ENCODE data around the gene MRNIP.
"Not testable (repeated sequence)": the region's sequence is repeated elsewhere in the genome, so short reads cannot be mapped to it uniquely, and the experiment has no call there.

The MRNIP gene

DNA sequence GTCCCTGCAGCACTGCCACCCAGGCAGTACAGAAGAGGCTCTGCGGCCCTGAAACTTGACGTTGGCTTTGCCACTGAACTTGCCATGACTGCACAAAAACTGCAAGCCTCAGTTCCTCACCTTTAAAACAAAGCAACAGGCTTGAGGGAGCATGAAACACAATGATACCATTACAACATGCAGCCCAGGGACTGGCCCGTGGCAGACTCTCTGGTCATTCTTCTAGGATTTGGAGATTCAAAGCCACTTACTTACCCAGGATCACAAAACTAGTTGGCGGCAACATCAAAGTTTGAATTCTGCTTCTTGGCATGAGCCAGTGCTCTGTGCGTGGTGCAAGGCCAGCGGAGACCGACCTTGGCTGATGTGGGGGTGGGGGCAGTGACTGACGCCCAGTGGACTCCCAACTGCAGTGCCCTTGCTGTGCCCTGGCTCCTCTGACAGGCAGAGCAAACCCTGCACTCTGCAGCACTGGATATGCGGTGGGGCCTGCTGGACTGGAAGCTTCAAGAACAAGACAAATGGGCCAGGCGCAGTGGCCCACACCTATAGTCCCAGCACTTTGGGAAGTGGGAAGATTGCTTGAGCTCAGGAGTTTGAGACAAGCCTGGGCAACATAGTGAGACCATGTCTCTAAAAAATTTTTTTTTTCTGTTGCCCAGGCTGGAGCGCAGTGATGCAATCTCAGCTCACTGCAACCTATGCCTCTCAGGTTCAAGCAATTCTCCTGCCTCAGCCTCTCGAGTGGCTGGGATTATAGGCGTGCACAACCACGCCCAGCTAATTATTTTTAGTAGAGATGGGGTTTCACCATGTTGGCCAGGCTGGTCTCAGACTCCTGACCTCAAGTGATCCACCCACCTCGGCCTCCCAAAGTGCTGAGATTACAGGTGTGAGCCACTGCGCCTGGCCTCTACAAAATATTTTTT, 19.0 kb downstream of the MRNIP start:
- no peak for DNase-seq (ENCODE audit: low read depth, low spot score)

DNA sequence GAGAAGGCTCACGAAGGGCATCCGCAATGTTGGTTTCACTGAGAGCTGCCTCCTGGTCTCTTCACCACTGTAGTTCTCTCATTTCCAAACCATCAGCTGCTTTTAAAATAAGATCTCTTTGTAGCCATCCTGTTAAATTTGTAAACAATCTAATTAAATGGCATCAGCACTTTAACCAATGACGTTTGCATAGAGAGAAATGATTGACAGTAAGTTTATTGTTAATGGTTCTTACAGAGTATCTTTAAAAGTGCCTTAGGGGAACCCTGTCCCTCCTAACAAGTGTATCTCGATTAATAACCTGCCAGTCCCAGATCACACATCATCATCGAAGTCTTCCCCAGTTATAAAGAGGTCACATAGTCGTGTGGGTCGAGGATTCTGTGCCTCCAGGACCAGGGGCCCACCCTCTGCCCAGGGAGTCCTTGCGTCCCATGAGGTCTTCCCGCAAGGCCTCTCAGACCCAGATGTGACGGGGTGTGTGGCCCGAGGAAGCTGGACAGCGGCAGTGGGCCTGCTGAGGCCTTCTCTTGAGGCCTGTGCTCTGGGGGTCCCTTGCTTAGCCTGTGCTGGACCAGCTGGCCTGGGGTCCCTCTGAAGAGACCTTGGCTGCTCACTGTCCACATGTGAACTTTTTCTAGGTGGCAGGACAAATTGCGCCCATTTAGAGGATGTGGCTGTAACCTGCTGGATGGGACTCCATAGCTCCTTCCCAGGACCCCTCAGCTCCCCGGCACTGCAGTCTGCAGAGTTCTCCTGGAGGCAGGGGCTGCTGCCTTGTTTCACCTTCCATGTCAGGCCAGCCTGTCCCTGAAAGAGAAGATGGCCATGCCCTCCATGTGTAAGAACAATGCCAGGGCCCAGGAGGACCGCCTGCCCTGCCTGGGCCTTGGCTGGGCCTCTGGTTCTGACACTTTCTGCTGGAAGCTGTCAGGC, 21.3 kb downstream of the MRNIP start:
- no peak for DNase-seq (ENCODE audit: low read depth, low spot score)

DNA sequence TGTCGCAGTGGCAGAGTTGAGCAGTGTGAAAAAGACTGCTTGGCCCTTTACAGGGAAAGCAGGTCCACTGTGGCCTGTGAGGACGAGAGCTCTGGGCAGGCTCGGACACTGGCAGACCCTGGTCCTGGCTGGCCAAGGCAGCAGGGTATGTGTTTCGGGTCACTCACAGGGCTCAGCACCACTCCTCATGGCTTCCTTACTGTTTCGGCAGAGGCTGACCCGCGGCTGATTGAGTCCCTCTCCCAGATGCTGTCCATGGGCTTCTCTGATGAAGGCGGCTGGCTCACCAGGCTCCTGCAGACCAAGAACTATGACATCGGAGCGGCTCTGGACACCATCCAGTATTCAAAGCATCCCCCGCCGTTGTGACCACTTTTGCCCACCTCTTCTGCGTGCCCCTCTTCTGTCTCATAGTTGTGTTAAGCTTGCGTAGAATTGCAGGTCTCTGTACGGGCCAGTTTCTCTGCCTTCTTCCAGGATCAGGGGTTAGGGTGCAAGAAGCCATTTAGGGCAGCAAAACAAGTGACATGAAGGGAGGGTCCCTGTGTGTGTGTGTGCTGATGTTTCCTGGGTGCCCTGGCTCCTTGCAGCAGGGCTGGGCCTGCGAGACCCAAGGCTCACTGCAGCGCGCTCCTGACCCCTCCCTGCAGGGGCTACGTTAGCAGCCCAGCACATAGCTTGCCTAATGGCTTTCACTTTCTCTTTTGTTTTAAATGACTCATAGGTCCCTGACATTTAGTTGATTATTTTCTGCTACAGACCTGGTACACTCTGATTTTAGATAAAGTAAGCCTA, 22.2 kb downstream of the MRNIP start:
- DNase-seq (ENCODE audit: low read depth, low spot score): no peak

DNA sequence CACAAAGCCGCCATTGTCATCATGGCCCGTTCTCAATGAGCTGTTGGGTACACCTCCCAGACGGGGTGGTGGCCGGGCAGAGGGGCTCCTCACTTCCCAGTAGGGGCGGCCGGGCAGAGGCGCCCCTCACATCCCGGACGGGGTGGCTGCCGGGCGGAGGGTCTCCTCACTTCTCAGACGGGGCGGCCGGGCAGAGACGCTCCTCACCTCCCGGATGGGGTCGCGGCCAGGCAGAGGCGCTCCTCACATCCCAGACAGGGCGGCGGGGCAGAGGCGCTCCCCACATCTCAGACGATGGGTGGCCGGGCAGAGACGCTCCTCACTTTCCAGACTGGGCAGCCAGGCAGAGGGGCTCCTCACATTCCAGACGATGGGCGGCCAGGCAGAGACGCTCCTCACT, 23.7 kb downstream of the MRNIP start:
- not testable (repeated sequence) for DNase-seq (ENCODE audit: low read depth, low spot score)

DNA sequence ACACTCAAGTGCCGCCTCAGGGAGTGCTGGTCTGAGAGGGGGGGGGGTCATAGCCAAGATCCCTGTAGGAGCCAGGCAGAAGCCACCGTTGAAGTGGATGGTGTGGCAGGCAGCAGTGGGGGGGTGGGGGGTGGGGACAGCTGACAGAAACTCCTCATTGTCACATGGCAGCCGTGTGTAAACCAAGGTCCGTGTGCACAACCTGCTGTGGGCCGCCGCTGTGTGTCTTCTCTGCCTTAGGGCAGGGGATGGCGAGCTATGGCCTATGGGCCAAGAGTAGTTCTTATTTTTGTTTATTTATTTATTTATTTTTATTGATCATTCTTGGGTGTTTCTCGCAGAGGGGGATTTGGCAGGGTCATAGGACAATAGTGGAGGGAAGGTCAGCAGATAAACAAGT, 24.5 kb downstream of the MRNIP start:
- DNase-seq (ENCODE audit: low read depth, low spot score): no peak

DNA sequence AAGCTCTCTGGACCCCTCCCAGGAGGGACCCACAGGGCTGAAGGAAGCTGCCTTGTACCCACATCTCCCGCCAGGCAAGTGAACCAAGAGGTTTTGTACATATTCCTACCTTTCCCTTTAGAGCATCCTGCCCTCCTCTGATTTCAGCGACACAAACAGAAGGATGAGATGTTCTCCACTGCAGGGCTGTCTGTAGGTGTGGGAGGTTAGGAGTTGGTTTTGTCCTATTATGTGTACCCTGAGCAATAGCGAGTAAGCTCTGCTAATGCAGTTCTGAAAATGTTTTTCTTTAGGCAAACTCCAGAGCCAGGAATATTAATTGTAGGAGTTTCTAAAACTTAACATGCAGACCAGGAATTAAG, 24.9 kb downstream of the MRNIP start:
- no peak for DNase-seq (ENCODE audit: low read depth, low spot score)

DNA sequence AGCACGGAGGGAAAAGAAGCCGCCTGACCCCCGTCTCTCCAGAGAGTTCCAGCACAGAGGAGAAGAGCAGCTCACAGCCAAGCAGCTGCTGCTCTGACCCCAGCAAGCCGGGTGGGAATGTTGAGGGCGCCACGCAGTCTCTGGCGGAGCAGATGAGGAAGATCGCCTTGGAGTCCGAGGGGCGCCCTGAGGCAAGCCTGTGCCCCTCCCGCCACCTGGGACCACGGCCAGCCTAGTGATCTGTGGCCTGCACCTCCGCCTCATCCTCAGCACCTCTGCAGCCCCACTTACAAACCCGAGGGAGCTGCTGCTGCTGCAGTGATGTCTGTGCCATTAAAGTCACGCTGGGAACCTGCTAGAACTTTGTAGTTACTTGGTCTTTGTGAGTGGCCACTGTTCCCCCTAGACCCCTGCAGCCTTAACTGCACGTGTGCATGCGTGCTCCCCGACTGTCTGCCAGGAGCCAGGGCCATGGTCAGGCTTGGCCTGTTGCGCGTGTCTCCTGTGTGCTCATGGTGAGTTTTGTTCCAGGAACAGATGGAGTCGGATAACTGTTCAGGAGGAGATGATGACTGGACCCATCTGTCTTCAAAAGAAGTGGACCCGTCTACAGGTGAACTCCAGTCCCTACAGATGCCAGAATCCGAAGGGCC, 25.4 kb downstream of the MRNIP start:
- no peak for DNase-seq (ENCODE audit: low read depth, low spot score)

DNA sequence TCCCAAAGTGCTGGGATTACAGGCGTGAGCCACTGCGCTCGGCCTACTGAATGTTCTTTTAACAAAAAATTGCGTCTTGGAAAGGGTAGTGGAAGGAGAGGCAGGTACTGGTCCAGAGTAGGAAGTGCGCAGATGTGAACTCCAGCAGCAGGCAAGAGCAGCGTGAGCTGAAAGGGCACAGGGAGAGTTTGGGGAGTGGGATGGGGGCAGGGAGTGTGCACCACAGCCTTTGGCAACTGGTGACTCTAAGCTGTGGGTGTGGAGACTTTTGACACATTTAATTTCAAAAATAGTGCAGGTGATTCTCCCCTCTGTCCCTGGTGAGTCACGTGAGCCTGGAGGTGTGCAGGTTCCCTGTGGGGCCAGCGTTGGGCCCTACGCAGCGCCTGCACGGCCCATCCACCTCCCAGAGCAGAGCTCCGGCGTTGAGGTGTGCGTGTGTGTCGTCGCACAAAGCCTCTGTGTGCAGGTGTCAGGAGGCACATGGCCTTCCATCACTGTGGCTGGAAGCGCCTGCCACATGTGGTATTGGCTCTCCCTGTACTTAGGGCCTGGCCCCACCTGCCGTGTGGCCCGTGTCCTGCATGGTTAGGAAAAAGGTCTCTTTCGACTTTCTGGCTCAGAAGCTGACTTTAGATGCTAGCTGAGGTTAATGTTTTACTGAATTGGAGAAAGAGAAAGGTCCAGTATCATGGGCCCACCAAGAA, 26.4 kb downstream of the MRNIP start:
- no peak for DNase-seq (ENCODE audit: low read depth, low spot score)

DNA sequence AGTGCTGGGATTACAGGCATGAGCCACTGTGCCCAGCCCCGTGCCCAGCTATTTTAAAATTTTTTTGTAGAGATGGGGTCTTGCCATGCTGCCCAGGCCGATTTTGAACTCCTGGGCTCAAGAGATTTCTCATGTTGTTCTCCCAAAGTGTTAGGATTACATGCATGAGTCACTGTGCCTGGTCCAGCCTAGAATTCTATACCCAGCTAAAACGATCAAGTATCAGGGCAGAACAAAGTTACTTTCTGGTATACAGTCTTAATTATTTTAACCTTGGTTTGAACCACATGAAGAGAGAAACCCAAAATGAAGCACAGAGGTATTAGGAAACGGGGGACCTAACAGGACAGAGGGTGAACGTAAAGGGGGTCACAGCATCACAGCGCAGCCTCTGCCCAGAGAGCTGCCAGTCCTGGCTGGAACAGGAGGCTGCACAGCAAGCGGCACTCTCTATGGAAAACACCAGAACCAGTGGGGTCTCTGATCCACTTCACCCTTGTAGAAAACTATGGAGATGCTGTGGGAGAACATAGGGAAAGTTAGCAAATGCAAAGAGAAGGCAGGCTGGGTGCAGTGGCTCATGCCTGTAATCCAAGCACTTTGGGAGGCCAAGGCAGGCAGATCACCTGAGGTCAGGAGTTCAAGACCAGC, 27.7 kb downstream of the MRNIP start:
- no peak for DNase-seq (ENCODE audit: low read depth, low spot score)

DNA sequence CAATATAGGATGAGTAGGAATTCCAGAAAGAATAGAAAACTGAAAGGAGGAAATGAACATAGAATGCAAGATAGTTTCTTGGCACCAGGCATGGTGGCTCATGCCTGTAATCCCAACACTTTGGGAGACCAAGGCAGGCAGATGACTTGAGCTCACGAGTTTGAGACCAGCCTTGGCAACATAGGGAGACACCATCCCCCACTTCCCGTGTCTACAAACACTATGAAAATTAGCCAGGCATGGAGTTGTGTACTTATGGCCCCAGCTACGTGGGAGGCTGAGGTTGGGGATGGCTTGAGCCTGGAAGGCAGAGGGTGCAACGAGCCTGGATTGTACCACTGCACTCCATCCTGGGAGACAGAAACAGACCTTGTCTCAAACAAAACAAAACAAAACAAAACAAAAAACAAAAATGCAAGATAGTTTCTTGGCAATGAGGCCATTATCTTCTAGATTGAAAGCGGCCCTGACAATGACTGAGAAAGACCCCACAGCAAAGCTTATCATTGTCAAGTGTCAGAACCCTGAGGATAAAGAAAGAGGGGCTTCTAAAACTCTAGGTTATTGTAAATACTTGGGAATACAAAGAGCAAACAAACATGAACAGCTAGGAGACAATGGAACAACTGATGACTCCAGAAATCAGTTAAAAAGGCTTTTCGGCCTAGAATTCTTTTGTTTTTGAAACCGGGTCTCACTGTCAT, 28.7 kb downstream of the MRNIP start:
- no peak for DNase-seq (ENCODE audit: low read depth, low spot score)

DNA sequence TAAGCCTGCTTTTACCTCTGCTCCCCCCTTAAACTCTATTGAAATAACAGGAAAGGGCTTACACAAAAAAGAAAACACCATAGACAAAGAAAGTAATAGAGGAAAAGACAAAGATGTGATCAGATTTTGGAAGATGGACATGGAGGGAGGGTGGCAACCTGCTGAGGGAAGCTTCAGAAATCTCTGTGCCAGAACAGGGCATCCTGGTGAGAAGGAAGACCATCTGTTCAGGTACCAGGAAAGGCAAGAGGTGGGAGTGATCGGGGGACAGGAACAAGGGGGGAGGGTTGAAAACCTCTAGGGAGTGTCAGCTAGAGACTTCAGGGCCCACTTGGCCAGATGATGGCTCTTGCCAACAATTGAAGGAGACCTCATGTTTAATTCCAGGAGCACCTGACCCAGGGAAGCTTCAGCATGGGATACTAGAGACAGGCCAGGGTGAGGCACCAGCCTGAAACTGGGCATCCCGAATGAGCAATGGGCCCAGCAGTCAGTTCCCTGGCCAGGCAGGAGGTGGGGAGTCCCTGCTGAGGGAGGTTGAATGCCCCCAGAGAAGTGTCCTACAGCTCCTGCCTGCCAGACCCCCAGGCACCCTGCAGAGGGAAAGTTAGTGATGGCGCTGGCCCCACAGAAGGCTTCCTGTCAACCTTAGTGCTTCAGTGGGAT, 29.7 kb downstream of the MRNIP start:
- DNase-seq (ENCODE audit: low read depth, low spot score): no peak

DNA sequence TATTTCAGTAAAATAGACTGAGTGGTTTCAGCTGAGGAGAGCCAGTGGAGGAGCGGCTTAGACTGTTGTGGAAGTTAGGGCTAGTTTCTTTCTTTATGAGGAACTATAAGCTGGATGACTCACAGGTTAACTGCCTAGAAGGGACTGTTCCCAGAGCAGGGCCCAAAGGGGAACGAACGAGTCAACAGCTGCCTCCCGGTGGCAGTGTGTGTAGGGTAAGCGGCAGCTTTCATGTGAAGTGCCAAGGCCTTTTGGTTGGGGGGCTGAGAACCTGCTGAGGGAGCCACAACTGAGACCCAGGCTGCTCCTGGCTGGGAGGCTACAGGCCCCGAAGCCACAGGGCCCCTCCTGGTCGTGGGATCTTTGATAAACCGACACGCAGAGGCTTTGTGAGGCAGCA, 30.9 kb downstream of the MRNIP start:
- peak; percentile 67 for DNase-seq (ENCODE audit: low read depth, low spot score)

DNA sequence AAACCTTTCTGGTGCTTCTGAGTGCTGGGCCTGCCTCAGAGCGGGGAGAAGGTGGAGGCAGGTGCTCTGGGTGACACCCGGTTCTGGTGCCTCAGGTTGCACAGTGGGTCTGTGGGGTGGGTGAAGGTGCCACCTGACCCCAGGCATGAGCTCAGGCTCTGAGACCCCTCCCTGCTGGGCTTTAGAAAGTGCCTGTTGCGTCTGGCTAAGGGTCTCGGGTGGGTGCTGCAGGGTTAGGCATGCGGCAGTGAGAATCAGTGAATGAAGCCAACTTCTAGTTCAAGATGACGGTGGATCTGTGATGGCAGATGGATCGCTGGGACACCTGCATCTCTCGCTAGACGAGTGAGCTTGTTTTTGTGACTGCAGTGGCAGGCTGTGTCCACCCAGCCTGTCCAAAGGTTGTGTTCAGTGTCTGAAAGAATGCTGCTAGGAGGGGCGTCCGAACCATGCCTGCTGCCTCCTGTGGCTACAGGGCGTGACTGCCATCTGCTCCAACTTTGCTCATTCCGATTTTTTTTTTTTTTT, 32.9 kb downstream of the MRNIP start:
- no peak for DNase-seq (ENCODE audit: low read depth, low spot score)

DNA sequence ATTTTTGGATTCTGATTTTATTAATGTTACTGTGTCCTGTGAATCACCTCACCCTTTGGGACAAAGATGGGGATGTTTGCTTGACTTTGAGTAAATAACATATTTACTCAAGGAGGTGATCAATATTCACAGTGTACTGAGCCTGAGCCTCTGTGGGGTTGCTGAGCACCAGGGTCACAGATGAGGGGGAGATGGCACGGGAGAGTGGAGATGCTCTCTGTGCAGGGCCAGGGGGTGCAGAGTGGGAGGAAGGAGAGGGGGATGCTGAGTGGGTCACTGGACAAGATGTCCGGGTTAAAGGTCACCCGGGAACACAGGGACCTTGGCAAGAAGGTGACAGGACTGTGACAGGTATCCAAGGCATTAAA, 33.9 kb downstream of the MRNIP start:
- DNase-seq (ENCODE audit: low read depth, low spot score): no peak

DNA sequence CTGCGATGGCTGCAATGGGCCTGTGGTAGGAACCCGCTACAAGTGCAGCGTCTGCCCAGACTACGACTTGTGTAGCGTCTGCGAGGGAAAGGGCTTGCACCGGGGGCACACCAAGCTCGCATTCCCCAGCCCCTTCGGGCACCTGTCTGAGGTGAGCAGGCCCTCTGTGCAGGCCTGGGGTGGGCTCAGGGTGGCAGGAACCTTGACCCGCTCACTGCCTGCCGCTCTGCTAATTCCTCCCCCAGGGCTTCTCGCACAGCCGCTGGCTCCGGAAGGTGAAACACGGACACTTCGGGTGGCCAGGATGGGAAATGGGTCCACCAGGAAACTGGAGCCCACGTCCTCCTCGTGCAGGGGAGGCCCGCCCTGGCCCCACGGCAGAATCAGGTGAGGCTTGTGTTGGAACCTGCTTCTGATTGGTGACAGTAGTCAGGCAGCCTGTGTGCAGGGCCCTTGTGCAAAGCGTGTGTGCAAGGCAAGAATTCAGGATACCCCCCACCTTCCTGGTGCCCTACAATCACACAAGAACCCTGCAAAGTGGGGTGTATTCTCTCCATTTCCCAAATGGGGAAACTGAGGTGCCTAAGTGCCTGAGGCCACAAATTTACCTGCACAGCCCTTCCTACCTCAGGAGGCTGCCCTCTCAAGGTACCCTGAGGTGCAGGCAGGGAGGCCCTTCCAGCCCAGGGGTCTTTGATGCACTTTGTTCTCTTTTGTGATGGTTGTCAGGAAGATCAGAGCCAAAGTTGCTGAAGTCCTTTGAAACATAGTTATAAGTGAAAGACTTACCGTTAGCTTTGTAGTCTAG, 34.5 kb downstream of the MRNIP start:
- no peak for DNase-seq (ENCODE audit: low read depth, low spot score)

DNA sequence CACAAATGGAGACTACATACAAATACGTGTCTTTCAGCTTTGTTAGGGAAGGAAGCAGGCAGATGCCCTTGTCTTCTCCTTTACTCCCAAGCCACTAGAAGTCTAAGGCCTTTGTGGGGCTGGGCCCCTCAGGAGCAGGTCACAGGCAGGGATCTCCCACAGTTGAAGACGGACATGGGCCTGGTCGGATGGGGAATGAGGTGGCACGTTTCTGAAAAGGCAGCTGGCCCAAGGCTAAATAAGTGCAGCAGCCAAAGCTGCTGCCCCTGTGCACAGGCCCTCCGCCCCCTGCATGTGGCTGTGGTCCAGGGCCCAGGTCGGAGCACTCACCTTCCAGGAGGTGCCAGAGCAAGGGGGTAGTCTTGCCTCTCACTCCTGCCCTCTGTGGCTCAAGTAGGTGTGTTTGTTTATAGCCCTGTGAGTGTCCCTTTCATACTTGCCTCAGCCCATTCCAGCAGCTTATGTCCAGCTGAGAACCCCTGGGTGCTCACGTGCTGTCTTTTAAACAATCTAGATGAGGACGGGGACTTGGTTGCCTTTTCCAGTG, 36.1 kb downstream of the MRNIP start:
- no peak for DNase-seq (ENCODE audit: low read depth, low spot score)

DNA sequence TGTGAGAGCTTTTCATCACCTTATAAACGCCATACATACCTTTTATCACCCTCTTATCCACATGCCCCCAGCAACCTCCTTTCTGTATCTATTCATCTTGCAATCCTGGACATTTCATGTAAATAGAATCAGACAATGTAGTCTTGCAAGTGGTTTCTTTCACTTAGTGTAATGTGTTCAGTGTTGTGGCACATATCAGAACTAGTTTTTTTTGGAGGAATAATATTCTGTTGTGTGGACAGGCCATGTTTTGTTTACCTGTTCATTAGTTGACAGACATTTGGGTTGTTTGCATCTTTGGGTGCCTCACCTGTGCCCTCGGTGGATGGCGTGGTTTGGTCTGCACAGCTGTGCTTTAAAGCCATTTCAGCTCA, 36.6 kb downstream of the MRNIP start:
- no peak for DNase-seq (ENCODE audit: low read depth, low spot score)

All from astrocyte of the hippocampus (primary cell).